GM18951 (cell line): ENCODE results near the gene KIF15.

Source experiments
- POLR2A ChIP-seq: IDR thresholded peaks from 4 replicates; pipeline ENCODE4 v1.6.1; 2011; ENCODE audit warnings: mild to moderate bottlenecking; ENCODE audit not compliant: insufficient read length, insufficient read depth; ENCODE audit errors: extremely low read depth
- in situ Hi-C: fragments of 300-500 bp; cut with MboI; formaldehyde crosslinking; loops from one replicate; pipeline ENCODE4 v1.12.0; 2022; ENCODE audit warnings: low sequenced_read_pairs, mixed read lengths, inconsistent platforms; ENCODE audit not compliant: unreplicated experiment

KIF15 gene, protein sequence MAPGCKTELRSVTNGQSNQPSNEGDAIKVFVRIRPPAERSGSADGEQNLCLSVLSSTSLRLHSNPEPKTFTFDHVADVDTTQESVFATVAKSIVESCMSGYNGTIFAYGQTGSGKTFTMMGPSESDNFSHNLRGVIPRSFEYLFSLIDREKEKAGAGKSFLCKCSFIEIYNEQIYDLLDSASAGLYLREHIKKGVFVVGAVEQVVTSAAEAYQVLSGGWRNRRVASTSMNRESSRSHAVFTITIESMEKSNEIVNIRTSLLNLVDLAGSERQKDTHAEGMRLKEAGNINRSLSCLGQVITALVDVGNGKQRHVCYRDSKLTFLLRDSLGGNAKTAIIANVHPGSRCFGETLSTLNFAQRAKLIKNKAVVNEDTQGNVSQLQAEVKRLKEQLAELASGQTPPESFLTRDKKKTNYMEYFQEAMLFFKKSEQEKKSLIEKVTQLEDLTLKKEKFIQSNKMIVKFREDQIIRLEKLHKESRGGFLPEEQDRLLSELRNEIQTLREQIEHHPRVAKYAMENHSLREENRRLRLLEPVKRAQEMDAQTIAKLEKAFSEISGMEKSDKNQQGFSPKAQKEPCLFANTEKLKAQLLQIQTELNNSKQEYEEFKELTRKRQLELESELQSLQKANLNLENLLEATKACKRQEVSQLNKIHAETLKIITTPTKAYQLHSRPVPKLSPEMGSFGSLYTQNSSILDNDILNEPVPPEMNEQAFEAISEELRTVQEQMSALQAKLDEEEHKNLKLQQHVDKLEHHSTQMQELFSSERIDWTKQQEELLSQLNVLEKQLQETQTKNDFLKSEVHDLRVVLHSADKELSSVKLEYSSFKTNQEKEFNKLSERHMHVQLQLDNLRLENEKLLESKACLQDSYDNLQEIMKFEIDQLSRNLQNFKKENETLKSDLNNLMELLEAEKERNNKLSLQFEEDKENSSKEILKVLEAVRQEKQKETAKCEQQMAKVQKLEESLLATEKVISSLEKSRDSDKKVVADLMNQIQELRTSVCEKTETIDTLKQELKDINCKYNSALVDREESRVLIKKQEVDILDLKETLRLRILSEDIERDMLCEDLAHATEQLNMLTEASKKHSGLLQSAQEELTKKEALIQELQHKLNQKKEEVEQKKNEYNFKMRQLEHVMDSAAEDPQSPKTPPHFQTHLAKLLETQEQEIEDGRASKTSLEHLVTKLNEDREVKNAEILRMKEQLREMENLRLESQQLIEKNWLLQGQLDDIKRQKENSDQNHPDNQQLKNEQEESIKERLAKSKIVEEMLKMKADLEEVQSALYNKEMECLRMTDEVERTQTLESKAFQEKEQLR (N-terminal part only)

DNA sequence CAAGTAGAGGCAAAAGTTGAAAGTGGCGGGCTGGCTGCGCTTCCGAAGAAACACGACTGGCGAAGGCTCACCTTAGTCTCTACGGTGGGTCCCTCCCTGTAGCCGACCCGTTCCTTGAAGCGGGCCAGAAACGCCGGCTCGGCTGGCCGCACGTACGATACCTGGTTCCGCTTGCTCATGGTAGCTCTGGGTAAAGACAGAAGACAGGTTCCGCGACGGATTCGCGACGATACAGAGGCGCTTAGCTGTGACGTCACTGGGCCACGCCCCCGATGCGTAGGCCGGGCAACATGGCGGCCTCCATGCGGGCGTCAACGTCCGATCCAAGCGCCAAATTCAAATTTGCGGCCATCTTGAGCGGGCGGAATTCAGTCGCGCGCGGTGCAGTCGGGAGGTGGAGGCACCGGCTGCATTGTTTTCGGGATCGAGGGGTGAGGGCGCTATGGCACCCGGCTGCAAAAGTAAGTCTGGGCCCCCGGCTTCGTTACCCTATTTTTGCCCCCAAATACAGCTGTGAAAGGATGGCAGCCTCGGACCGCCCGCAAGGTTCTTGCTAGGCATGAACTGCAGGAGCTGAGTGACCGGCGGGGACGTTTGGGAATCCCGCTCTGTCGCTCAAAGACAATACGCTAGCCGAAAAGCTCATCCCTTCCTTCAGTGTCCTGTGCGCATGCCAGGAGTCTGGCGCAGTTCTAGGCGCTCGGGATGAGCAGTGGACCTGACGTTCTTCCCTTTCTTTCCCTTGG is at the start of gene KIF15, which contains the start of gene KIAA1143:
TSS of gene KIF15 (plus strand) at position 371 of the 746 bp plus-strand sequence. CDS start at position 443, 72 bp downstream.
TSS of gene KIAA1143 (minus strand) at position 196 of the 746 bp plus-strand sequence. CDS start at position 179, 17 bp downstream.
- in situ Hi-C loops, result no loop called here
- TF ChIP-seq POLR2A, result peak; percentile 77

DNA sequence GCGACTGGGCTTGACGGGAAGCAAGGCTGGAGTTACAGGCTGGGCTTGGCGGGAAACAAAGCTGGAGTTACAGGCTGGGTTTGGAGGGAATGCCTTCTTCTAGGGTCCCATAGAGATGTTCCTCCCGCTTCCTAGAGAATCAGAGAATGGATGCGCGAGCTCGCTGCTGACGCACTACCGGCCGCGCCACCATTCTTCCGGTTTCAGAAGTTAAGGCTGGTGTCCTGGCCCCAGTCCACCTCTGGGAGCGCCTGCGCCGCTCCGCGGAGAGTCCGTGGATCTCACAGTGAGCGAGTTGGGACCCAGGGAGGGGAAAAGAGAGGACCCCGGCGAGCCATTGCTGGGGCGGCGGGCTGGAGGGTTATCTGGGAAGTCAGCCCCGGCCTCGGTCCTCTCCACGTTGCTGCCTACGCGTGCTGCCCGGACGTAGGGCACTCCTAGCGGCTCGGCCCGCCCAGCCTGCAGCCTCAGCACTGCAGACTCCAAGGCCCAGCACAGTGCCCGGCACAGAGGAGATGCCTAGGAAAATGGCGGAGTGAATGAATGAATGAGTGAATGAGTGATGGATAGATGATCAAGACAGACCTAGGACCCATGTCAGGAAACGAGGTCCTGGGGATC is 49.0 kb upstream of the KIF15 start, which contains the start of gene ZNF502:
TSS of gene ZNF502 (plus strand) at position 206 of the 621 bp plus-strand sequence. CDS start 7,602 bp downstream, outside the sequence.
- no peak for TF ChIP-seq POLR2A
- in situ Hi-C loops, result no loop called here

DNA sequence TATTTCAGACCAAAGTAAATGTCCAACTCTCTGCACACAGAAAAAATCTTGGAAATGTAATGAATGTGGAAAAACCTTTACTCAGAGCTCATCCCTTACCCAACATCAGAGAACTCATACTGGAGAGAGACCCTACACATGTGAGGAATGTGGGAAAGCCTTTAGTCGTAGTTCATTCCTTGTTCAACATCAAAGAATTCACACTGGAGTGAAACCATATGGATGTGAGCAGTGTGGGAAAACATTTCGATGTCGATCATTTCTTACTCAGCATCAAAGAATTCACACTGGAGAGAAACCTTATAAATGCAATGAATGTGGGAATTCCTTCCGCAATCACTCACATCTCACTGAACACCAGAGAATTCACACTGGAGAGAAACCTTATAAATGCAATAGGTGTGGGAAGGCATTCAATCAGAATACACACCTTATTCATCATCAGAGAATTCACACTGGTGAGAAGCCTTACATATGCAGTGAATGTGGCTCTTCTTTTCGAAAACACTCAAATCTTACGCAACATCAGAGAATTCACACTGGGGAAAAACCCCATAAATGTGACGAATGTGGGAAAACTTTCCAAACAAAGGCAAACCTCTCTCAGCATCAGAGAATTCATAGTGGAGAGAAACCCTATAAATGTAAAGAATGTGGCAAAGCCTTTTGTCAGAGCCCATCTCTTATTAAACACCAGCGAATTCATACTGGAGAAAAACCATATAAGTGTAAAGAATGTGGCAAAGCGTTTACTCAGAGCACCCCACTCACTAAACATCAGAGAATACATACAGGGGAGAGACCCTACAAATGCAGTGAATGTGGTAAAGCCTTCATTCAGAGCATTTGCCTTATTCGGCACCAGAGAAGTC is 40.1 kb upstream of the KIF15 start:
- TF ChIP-seq POLR2A, result no peak
- in situ Hi-C loops, result no loop called here

DNA sequence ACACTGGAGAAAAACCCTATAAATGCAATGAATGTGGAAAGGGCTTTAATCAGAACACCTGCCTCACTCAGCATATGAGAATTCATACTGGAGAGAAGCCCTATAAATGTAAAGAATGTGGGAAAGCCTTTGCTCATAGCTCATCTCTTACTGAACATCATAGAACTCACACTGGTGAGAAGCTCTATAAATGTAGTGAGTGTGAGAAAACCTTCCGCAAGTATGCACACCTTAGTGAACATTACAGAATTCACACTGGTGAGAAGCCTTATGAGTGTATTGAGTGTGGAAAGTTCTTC is 39.5 kb upstream of the KIF15 start:
- in situ Hi-C loops, result no loop called here
- no peak for TF ChIP-seq POLR2A

DNA sequence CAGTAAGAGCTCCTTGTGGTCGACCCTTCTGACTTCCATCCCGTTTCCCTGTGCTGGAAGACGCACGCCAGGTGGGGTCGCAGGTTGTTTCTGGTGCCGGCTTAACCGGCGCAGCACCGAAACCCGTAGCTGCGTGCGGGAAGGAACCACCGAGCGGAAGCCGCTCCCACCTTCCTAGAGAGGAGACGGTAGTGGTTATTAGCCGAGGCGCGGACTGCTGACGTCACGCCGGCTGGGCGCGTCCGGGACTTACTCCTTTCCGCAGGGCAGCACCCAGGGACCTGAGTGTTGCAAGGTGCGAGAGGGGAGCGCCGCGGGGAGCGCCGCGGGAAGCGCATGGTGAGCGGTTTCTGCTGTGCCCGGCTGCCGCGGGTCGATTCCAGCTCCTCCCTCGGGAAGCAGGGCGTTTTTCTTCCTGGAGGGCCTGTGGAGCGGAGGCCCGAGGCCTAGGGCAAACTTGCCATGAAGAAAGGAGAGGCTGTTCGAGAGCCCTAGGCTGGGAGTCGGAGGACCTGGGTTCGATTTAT is 32.1 kb upstream of the KIF15 start, which contains the start of gene ZNF501:
TSS of gene ZNF501 (plus strand) at position 252 of the 527 bp plus-strand sequence. CDS start 4,787 bp downstream, outside the sequence.
- in situ Hi-C loops, result no loop called here
- peak; percentile 50 for TF ChIP-seq POLR2A

DNA sequence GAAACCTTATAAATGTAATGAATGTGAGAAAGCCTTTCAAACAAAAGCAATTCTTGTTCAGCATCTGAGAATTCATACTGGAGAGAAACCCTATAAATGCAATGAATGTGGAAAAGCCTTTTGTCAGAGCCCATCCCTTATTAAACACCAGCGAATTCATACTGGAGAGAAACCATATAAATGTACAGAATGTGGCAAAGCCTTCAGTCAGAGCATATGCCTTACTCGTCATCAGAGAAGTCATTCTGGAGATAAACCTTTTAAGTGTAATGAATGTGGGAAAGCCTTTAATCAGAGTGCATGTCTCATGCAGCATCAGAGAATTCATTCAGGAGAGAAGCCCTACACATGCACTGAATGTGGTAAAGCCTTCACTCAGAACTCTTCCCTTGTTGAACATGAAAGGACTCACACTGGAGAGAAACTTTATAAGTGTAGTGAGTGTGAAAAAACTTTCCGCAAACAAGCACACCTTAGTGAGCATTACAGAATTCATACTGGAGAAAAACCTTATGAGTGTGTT is 26.9 kb upstream of the KIF15 start:
- TF ChIP-seq POLR2A, result no peak
- in situ Hi-C loops, result no loop called here

DNA sequence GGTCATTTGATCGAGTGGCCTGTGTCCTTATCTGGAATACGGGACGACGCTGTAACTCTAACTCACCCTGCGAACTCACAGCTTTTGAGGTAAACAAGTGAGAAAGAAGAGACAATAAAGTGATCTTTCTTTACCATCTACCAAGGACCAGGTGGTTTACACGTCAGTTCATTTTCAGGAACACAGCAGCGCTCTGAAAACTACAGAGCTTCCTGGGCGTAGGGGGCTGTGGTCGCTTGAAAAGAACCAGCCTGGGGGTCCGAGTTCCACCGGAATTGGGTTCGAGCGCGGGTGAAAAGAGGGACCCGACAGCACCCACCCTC is 532 bp upstream of the KIF15 start:
- TF ChIP-seq POLR2A, result no peak
- in situ Hi-C loops, result no loop called here

DNA sequence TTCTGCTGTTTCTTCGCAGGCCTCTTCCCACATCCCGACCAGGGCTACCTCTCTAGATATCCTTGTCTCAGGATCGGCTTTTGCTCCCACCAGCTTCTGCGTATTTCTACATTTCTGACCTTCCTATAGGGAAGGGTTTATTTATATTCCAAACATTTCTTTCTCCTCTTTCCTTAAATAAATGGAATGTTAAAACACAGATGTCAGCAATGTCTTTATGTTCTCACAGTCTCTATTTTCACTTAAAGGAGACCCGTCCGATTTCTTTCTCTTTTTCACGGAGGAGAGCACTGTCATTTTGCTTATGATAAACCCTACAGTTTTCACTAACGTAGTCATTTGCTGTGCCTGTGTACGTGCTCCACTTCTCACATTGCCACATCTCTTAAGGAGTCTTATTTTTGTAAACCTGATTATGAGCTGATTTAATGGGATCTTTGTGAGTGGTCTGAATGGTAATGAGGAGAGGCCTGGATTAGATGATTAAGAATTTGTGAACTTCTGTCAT is 630 bp downstream of the KIF15 start:
- no peak for TF ChIP-seq POLR2A
- in situ Hi-C loops, result no loop called here

DNA sequence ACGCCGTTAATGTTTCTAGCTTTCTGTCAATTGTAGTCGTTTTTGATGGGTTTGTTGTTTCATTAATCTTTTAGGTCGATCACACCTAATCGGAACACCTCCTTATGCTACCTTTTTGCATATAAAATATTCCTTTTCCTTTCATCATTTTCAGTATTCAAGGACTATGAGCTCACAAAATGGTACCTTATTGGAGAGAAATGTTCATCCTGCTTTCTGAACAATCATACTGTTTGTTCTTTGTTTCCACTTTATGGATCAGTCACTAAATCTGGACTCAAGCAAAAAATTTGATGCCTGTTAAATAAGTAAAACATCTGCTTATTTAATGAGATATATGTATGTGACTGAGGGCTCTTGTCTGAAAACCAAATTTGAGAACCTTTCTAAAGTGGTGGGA is 1.1 kb downstream of the KIF15 start:
- in situ Hi-C loops, result no loop called here
- TF ChIP-seq POLR2A, result no peak

DNA sequence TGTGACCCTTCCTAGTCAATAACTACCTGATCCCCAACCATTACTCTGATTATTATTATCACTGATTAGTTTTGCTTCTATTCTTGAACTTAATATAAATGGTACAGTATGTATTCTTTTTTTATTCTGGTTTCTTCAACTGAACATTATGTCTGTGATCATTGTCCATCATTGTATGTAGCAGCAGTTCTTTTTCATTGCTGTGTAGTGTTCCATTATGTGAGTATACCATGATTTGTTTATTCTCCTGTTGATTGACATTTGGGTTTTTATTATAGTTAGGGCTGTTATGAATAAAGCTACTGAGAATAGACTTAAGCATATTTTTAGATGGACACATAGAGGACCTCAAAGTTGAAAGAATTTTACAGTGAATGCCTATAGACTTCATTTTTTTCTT is 2.7 kb downstream of the KIF15 start:
- TF ChIP-seq POLR2A, result no peak
- in situ Hi-C loops, result no loop called here
